GM12875 (cell line): ENCODE results near the gene SH2D3A.

Source experiments
- H3K4me3 ChIP-seq: one replicate; pipeline ENCODE4 v1.5.1; 2011; ENCODE audit warnings: low read depth, low read length, control low read depth
- CTCF ChIP-seq: IDR thresholded peaks from 2 replicates; pipeline ENCODE4 v1.5.1; 2011; ENCODE audit warnings: low read depth, mild to moderate bottlenecking, control low read depth, inconsistent platforms, low read length, moderate library complexity, borderline replicate concordance; ENCODE audit not compliant: insufficient read depth

SH2D3A gene

GRCh38 chr19:6730153-6730804, 37.0 kb downstream of the SH2D3A start:
- TF ChIP-seq CTCF = no peak
- H3K4me3 ChIP-seq = no peak overlapping the region

- TF ChIP-seq CTCF = no peak
- H3K4me3 ChIP-seq = no peak overlapping the region
Measured at GRCh38 chr19:6729573-6730152, 37.6 kb downstream of the SH2D3A start.

GRCh38 chr19:6728346-6728745, 38.9 kb downstream of the SH2D3A start:
- no peak for TF ChIP-seq CTCF
- no peak overlapping the region for H3K4me3 ChIP-seq

GRCh38 chr19:6725513-6726231, 41.6 kb downstream of the SH2D3A start:
- no peak for TF ChIP-seq CTCF

GRCh38 chr19:6724631-6725492, 42.4 kb downstream of the SH2D3A start:
- H3K4me3 ChIP-seq = no peak overlapping the region
- TF ChIP-seq CTCF = no peak

More at GRCh38 chr19:6725513-6726231, 41.6 kb downstream of the SH2D3A start:
- H3K4me3 ChIP-seq = no peak overlapping the region

- TF ChIP-seq CTCF = no peak
- no peak overlapping the region for H3K4me3 ChIP-seq
Measured at GRCh38 chr19:6723738-6724137, 43.5 kb downstream of the SH2D3A start.
